ENCODE results near the gene MAP3K5.
A peak's percentile ranks its signal among the peaks of the same experiment; 100 is the strongest.
"Not testable (repeated sequence)": the region's sequence is repeated elsewhere in the genome, so short reads cannot be mapped to it uniquely, and the experiment has no call there.

Gene MAP3K5

DNA sequence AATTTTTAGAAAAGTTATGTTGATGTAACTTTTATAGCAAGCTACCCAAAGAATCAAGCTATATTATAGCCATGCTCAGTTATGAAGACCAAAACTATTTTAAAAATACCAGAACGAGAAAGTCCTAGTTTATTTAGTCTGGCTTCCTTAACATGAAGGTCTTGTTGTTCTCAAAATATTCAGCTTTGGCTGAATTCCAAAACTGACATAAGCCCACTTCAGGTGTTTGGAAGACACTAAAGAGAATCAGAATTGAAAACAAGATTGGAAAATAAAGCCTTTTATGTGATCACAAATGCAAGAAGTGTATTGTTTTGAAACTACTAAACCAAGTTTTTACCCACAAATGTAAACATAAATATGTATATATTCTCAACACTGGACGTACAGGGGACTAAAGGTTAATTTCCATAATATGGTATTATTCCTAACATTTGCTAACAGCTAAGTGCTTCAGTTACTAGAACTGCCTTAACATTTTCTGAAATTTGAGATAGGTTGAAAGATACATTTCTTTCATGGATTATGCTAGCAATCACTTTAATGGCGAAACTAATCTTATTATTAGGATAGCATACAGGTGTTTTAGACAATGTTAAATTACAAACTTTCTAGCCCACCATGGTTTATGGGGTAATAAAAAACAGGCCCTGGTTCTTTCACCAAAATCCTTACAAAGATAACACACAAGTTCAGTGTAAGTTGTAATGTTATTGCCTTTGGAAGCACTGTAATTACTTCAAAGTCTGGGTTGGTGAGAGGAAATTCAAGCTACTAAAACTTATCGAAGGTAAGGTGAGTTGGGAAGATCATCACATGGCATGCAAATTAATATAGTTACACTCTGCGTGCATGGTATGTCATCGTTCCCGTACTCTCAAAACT lies 1.6 kb downstream of the MAP3K5 start:
- DNase-seq = no peak

DNA sequence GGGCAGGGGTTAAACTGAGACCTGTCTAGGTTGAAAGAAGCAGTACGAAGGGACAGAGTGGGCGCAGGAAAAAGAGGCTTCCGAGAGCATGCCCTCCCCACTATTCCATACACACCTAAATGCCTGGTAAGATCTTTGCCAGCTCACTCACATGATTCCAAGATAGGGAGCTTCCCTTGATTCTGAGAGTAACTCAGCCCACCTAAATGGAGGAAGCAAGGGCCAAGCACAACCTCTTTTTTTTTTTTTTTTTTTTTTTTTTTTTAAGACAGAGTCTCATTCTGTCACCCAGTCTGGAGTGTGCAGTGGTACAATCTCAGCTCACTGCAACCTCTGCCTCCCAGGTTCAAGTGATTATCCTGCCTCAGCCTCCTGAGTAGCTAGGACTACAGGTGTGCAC lies 2.8 kb downstream of the MAP3K5 start:
- not testable (repeated sequence) for DNase-seq

DNA sequence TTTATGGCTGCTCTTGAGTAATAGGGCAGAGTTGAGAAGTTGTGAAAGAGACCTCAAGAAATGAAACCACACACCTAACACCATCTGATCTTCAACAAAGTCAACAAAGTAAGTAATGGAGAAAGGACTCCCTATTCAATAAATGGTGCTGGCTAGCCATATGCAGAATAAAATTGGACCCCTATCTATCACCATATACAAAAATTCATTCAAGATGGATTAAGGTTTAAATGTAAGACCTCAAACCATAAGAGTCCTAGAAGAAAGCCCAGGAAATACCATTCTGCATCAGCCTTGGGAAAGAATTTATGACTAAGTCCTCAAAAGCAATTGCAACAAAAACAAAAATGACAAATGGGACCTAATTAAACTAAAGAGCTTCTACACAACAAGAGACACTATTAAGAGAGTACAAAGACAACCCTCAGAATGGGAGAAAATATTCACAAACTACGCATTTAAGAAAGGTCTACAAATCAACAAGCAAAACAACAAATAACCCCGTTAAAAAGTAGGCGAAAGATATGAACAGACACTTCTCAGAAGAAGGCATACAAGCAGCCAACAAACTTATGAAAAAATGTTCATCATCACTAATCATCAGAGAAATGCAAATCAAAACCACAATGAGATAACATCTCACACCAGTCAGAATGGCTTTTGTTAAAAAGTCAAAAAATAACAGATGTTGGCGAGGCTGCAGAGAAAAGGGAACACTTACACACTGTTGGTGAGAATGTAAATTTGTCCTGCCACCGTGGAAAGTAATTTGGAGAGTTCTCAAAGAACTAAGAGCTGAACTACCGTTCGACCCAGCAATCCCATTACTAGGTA lies 4.0 kb downstream of the MAP3K5 start:
- no peak for DNase-seq

DNA sequence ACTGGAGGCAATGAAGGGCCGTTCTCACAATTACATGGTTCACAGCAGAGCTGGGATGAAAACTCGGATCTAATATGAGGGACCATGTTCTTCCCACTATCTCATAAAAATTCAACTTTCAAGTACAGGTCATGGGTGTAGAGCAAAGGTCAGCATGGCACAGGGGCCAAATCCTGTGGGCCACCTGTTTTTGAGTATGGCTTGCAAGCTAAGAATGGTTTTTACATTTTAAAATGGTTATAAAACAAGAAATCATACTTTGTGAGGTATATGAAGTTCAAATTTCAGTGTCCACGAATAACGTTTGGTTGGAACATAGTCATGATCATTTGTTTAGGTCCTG lies 4.6 kb downstream of the MAP3K5 start:
- DNase-seq = no peak

DNA sequence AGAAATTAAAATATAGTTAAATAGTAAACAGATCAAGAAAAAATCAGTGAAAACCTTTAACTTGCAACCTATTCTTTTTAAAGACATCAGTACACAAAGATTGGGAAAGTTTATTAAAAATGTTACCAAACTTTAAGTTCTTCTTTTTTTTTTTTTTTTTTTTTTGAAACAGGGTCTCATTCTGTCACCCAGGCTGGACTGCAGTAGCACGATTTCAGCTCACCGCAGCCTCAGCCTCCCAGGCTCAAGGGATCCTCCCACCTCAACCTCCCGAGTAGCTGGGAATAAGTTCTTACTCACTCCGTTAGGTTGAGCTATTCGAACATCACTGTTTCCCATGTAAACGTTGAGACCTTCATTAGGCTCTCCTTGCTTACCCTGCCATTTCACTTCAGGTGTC lies 5.6 kb downstream of the MAP3K5 start:
- no peak for DNase-seq

DNA sequence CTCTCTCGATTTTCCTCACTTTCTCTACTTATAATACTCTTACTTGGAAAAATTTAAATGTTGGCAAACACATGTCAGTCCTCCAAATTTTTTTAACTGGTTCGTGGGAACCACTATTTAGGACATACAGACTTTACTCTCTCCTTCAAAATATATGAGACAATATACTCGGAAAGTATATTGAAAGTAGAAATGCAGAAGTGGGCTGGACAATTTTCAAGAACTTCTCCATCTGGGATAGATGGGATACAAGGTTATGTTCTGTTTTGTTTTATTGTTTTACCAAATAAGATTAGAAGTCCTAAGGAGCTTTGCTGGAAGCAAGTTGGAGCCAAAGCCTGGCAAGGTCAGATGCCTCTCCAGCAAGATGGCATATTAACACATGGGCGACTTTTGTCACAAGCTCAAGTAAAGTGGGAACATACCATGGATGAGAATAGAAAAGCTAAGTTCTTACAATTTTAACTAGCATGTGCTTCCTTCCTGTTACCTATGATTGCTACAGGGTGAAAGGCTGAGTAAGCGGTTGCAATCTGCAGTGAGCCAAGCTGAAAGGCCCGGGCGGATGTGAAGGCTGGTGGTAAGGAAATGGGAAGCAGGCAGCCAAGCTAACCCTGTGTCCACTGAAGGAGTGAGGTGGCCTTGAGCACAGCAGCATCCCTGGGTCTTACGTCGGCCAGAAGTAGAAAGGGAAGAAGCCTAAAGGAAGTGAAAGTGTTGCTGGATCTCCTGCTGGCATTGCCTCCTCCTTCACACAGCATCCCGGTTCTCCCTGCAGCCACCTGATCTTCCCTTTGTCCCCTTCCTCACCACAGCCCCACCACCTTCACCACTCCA lies 7.1 kb downstream of the MAP3K5 start:
- DNase-seq = peak; percentile 93 to 95

DNA sequence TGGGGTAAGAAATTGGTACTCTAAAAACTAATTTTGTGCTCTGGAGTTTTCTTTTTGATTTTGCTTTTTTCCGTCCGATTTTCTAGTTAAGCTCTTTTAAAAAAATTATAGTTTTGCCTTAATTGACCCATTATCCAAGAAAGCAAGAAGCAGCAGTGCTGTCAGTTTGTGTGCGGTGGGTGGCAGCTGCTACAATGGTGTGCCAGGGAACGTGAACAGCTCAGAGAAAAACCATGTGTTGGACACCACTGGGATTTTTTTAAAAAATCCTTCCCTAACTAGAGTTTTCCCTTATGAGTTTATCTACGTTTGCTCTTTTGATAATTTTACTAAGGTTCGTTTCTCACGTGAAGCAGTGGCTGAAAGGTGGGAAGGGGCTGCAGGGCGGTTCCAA lies 8.0 kb downstream of the MAP3K5 start:
- DNase-seq = peak in 1 of 2 experiments; percentile 45

DNA sequence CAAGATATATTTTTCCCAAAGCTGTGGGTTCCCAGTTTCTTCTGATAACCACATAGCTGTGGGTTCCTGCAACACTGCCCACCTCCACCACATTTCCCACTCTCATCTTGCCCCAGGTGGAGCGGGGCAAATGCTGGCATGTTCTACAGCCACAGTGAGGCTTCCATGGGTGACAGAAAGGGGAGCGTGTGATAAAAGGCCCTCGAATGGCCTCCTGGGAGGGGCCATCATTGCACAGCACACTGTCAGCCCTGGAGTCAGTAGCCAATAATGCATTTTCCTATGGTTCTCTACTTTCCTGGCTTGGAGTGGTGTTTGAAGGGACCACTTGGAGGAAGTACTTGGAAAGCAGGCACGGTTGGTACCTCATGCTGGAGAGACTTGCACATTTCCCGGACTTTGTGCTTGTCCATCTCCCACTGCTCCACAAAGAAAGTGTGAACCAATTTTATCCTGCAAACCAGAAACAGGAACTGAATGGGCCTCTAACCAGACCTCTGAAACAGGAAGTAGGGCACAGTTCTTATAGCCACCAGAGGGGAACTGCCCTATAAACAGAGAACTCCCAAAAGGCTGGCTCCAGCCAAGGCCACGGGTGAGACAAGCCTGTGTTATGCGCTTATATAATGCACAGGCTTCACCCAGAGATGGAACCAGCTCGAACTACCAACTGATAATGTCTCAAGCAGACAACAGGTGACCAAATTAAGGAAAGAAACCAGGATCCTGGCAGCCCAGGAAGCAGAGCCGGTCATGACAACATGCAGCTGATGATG lies 8.6 kb downstream of the MAP3K5 start:
- peak; percentile 97 to 98 for DNase-seq

DNA sequence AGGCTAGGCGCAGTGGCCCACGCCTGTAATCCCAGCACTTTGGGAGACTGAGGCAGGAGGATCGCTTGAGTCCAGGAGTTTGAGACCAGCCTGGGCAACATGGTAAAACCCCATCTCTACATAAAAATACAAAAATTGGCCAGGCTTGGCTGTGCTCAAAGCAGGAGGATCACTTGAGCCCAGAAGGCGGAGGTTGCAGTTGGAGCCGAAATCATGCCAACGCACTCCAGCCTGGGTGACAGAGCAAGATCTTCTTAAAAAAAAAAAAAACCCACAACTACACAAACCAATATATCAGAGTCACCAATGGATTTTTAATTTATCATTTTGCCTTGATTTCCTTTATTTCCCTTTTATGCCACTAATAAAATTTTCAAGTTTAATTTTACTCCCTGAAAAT lies 9.3 kb downstream of the MAP3K5 start:
- no peak for DNase-seq

DNA sequence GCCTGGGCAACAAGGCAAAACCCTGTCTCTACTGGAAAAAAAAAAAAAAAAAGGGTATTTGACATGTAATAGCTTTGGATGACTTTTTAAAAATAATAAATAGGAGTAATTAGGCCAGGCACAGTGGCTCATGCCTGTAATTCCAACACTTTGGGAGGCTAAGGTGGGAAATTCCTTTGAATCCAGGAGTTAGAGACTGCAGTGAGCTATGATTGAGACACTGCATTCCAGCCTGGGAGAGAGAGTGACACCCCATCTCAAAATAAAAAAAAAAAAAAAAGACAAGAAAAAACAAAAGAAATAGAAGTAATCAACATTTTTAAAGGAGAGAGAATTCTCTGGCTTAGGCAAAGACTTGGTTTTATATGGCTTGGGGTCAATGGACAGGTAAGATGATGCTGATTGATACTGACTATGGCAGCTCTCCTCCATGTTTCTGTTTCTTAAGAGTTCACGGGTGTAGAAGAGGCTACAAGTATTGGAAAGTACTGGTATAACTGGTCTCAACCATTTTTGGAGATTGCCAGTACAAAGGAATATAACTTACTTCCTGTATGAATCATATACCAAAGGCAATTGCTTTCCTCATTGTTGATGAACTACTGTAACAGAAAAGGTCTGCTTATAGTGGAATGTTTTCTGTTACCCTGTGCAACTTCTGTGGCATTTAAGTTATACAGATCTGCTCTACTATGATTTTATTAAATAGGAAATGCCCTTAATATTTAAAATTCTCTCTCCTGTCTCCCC lies 10.1 kb downstream of the MAP3K5 start:
- peak; percentile 67 to 70 for DNase-seq

DNA sequence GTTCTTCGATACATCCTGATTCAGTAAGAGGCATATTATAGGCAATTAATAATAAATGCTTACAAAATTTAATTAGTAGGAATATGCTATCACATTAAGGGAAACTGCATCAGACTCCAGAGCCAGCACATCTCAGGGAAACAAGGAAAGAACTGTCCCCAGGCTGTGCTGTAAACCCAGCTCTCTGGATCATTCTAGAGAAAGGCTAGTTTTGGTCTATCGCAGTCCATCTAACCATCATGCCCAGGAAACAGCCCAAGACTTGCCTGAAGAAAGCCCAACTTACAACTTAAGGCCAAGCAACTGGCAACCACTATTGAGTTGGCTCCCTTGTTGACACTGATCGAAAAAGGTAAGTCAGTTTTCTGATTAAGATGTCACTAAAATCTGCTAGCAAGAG lies 11.3 kb downstream of the MAP3K5 start:
- DNase-seq = no peak

DNA sequence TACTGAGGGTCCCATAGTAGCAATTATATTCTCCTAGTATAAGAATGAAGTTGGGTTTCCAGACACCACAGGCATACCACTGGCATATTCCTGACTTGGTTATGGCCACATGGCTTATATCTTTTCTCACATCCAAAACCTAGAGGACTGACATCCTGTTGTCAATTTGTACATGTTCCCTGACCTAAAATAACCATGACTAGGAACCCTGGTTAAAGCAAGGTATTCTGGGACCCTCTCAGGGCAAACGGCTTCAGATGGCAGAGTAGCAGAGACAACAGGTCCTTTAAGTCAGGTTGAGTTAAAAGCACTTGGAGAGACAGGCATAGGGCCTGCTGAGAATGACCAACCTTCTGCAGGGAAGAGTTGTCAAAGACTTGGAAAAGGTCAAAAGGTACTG lies 12.6 kb downstream of the MAP3K5 start:
- DNase-seq = no peak

DNA sequence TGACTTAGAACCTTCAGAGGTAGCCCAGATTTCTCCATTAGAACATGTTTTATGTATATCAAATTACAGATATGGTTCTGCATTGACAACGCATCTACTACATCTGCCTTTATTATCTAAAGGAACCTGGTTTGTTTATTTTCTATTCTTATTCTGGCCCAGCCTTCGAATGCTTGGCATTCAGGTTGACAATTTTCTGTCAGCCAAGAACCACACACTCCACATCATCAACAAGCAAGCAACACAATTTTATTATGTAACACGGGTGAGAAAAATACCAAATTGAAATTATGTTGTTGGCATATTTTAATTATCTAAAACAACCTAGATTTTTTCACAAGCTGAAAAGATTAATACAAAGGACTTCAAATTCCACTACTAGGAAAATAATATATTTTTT lies 14.6 kb downstream of the MAP3K5 start:
- no peak for DNase-seq

DNA sequence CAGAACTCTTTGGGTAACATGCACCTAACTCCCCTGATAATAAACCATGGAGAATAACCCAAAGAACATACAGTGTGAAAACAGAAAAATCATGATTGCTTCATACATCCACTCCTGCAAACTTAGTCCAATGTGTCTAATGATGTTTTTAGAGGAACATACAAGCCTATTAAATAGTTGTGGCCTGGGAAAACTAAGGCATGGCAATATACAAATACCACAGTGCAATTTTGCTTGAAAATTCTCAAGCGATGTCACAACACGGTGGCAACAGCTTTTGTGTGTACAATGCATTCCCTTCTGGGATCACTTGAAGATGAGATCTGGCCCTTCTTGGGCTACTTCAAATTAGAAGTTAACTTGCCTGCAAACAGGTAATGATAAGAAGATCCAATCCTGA lies 16.7 kb downstream of the MAP3K5 start:
- no peak for DNase-seq

DNA sequence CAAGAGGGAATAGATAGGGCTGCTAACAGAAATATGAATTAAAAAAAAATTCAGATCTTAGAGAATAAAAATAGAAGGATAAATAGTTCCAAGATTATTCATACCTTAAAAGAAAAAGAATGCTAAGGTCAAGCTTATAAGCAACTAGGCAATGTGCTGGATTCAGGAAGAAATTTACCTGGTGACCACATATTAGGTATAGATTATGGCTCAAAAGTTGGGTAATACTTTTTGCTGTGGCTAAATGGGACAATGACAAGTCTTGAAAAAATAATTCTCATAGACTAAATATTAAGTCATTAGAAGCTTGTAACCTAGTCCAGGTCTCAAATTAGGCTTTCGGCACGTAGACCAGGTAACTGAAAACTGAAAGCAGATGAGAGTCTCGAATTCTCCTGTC lies 17.2 kb downstream of the MAP3K5 start:
- no peak for DNase-seq

DNA sequence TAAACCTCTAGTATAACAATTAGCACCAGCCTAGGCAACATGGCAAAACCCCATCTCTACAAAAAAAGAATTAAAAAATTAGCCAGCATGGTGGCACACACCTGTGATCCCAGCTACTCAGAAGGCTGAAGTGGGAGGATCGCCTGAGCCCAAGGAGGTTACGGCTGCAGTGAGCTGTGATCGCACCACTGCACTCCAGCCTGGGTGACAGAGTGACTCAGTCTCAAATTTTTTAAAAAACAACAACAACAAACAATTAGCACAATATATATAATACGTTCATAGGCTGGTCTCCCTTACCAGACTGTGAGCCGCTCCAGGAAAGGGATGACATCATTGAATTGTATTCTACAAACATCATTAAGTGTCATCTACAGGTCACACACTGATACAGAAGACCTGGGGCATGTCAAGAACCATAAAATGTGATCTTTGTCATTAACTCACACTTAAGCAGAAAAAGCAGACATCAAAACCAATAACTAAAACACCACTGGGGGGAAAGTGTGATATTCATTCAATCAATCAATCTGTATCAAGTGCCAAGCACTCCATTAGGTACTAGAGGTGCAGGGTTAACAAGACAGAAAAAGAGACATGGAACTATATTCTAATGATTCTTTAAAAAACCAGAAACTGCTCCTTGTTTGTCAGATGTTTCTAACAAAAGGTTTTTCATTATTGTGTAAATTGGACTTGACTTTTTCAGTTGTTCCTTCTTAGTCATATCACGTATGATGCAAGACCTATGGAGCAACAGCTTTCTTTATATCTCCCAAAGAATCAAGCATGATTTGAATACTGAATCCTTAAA lies 17.8 kb downstream of the MAP3K5 start:
- DNase-seq = peak; percentile 22 to 46

DNA sequence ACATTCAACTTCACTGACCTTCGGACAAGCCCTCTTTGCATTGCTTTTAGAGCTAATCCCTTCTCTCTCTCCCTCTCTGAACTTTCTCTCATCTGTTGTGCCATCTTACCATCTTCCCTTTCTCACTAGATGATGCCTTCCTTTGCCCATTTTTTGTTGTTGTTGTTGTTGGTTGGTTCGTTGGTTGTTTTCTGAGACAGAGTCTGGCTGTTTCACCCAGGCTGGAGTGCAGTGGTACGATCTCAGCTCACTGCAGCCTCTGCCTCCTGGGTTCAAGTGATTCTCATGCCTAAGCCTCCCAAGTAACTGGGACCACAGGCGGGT lies 18.8 kb downstream of the MAP3K5 start:
- no peak for DNase-seq

DNA sequence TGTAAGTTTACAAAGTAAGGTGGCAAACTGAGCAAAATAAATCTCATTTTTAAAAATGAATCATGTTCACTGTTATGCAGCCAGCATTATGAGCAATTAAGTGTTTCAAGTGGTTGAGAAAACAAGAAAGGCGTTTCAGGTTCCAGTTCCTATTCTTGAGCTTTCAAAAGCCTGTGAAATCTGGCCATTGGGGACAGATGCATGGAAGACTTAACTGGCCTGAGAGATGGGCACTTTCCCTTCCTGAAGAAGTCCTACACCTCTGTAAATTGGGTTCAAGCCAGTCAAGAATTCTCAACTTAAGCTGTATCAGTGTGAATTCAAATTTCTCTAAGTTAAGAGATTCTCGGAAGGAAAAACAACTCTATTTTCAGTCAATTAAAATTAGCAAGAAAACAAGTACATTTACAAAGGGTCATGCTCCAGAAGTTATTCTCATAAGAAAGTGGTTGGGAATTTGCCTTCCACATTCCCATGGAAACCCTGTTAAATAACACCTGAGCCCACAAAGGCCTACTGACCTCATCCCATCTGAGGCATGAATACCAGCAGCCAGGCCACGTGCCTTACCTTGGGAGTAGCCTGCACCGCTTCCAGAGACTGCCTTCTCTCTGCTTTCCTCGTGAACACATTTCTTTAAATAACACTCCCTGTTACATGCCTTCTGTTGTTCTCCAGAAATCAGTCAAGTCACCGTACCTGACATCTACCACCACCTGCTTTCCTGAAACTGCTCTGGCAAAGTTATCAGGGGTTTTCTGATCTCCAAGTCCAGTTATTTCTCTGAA lies 19.4 kb downstream of the MAP3K5 start:
- no peak for DNase-seq

DNA sequence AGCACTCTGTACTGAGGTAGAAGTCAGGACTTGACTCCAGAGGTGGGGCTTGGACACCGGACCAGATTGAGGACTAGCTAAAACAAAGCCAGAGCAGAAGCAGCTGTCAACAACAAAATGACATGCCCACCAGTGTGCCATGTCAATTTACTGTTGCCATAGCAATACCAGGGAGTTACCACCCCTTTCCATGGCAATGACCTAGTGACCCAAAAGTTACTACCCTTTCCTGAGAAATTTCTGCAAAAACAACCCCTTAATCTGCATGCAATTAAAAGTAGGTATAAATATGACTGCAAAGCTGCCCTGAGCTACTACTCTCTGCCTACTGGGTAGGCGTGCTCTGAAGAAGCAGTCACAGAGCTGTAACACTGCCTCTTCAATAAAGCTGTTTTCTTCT lies 21.0 kb downstream of the MAP3K5 start:
- no peak for DNase-seq

DNA sequence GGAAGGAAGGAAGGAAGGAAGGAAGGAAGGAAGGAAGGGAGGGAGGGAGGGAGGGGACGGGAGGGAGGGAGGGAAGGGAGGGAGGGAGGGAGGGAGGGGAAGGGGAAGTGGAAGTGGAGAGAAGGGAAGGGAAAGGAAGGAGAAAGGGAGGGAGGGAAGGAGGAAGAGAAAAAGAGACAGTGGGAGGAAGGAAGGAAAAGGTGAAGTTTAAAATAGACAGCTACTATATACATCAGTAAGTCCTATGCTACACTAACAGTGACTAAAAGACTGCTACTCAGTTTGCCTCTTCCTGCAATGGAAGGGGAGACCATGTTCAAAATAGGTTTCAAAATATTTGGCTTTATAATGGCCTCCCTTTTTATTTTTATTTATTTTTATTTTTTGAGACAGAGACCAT lies 22.5 kb downstream of the MAP3K5 start:
- DNase-seq = peak in 1 of 2 experiments; percentile 12
